Activated B cell treated with CpG ODN at 0.5 μM for 24 hours (primary cell): ENCODE data around the gene TAS1R3. TPM values are rescaled to one million over a fixed set of nuclear protein-coding genes. Genes with fewer than 3 reads are reported as not detected.

ENCODE experiments used
- ATAC-seq: fragments of 200-7000 bp; cut with Tn5 transposase; one replicate; pipeline ENCODE4 v1.10.0; 2021; ENCODE audit warnings: low read depth, mild to moderate bottlenecking, moderate library complexity
- CTCF ChIA-PET: fragments of 350-600 bp; sonication (Branson Sonifier 250); formaldehyde crosslinking; loops from one replicate; lab custom pipeline; 2021; ENCODE audit warnings: antibody characterized with exemption; lab: Charles Lee
- POLR2A ChIA-PET: fragments of 350-600 bp; sonication (Branson Sonifier 250); formaldehyde crosslinking; loops from one replicate; lab custom pipeline; 2021; ENCODE audit warnings: antibody characterized with exemption; lab: Charles Lee
- DNase-seq: peaks from one replicate; pipeline ENCODE4 v3.0.0; 2022
- H3K27ac Mint-ChIP-seq: one replicate; pipeline ENCODE4 v1.8.0; 2020; ENCODE audit warnings: mixed read lengths
- H3K27me3 Mint-ChIP-seq: one replicate; pipeline ENCODE4 v1.8.0; 2021; ENCODE audit warnings: mixed read lengths
- H3K36me3 Mint-ChIP-seq: one replicate; pipeline ENCODE4 v1.8.0; 2021; ENCODE audit warnings: low read depth, mixed read lengths
- H3K4me1 Mint-ChIP-seq: one replicate; pipeline ENCODE4 v1.8.0; 2021; ENCODE audit warnings: mixed read lengths
- H3K4me3 Mint-ChIP-seq: one replicate; pipeline ENCODE4 v1.8.0; 2020; ENCODE audit warnings: mild to moderate bottlenecking, mixed read lengths
- H3K9me3 Mint-ChIP-seq: one replicate; pipeline ENCODE4 v1.8.0; 2020; ENCODE audit warnings: mixed read lengths
- CTCF ChIP-seq: fragments of 200-600 bp; IDR thresholded peaks from one replicate; pipeline ENCODE4 v1.8.0; 2022; ENCODE audit warnings: antibody characterized with exemption, mild to moderate bottlenecking
- intact Hi-C: fragments of 100-400 bp; cut with micrococcal nuclease; formaldehyde crosslinking; loops from one replicate; pipeline ENCODE4 v1.15.1; 2024
- total RNA-seq: library from RNA; stranded (reverse); gene quantifications from 2 replicates; pipeline ENCODE4 v1.2.3, GENCODE V29; 2022

The TAS1R3 gene
- total RNA-seq, 1 donor from 2014 or later: 2.5 TPM

GRCh38 chr1:1325288-1326074 is 5.6 kb upstream of the TAS1R3 start:
- TF ChIP-seq CTCF: no peak
- Mint-ChIP-seq H3K9me3 (no peaks in the 10 kb centered on the region), H3K4me3 (peak overlapping the region; percentile 90), H3K4me1 (peaks cover 49% of the 10 kb centered on the region), H3K27ac (no peak overlapping the region), H3K27me3 (no peaks in the 10 kb centered on the region), H3K36me3 (peaks cover 11% of the 10 kb centered on the region)
- CTCF ChIA-PET: no interaction called here
- intact Hi-C loops: no loop called here
- POLR2A ChIA-PET: interaction anchor here (0.8 to 1.2 kb wide), 2 partner anchors 16 to 22 kb away, joined by 3 read pairs; no protein-coding TSS in a partner anchor
- DNase-seq (no peak), ATAC-seq (no peak)

- no peak for DNase-seq
- H3K27me3 Mint-ChIP-seq: no peaks in the 10 kb centered on the region
- H3K9me3 Mint-ChIP-seq: no peaks in the 10 kb centered on the region
- peaks cover 11% of the 10 kb centered on the region for H3K36me3 Mint-ChIP-seq
- peak overlapping the region; percentile 15 for H3K4me3 Mint-ChIP-seq
- H3K4me1 Mint-ChIP-seq: peaks cover 54% of the 10 kb centered on the region
- H3K27ac Mint-ChIP-seq: no peak overlapping the region
- CTCF ChIA-PET: no interaction called here
- no peak for TF ChIP-seq CTCF
- intact Hi-C loops: no loop called here
- ATAC-seq: no peak
- POLR2A ChIA-PET: interaction anchor here (0.8 kb wide), 1 partner anchor 15 kb away, joined by 3 read pairs; no protein-coding TSS in a partner anchor
These were observed 4.9 kb upstream of the TAS1R3 start for GRCh38 chr1:1326075-1326605.

GRCh38 chr1:1327291-1327690 is 3.8 kb upstream of the TAS1R3 start:
- Mint-ChIP-seq H3K4me3 (no peak overlapping the region), H3K4me1 (peaks cover 45% of the 10 kb centered on the region), H3K36me3 (peaks cover 9% of the 10 kb centered on the region), H3K27ac (no peak overlapping the region), H3K27me3 (no peaks in the 10 kb centered on the region), H3K9me3 (no peaks in the 10 kb centered on the region)
- POLR2A ChIA-PET: interaction anchor here (0.6 to 1.2 kb wide), 2 partner anchors 72 to 294 kb away, joined by 3 read pairs; partner anchors contain the start of gene CCNL2
- CTCF ChIA-PET: no interaction called here
- TF ChIP-seq CTCF: no peak
- intact Hi-C loops: no loop called here
- no peak for DNase-seq
- no peak for ATAC-seq

GRCh38 chr1:1328254-1328653 is 2.8 kb upstream of the TAS1R3 start:
- DNase-seq (no peak), ATAC-seq (no peak)
- Mint-ChIP-seq H3K27me3 (no peaks in the 10 kb centered on the region), H3K9me3 (no peaks in the 10 kb centered on the region), H3K27ac (no peak overlapping the region), H3K4me3 (no peak overlapping the region), H3K36me3 (peaks cover 9% of the 10 kb centered on the region), H3K4me1 (peaks cover 39% of the 10 kb centered on the region)
- intact Hi-C loops: no loop called here
- ChIA-PET CTCF (no interaction called here), POLR2A (no interaction called here)
- TF ChIP-seq CTCF: no peak
